ENCODE measurements around the gene CERS6.

CERS6 gene

DNA sequence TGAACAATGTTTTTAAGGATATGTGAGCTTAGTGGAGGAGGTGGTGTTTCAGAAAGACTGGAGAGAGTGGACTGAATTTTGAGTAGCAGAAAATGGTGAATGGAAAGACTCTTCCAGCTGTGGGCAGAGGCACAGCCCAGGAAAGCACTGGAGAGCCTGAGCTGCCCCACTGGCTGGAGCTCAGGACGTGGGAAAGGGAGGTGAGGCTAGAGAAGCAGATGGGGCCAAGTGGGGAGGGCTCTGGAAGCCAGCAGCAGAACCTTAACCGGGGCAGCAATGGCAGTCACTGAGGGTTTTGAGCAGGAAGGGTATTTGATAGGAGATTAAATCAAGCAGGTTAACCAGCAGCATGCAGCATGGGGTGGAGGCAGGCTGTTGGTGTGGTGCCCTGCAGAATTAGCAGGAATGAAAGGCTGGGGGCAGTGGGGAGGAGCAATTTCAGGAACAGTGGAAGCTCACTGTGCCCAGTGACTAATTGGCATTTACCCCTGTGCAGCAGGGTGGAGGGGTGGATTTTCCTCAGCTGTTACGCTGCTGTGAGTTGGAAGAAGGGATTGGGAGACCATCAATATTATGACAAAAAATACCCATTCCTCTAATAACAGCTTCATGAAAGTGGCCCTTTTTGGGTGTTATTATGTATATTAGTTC is 136.2 kb downstream of the CERS6 start:
- no peak for ATAC-seq

DNA sequence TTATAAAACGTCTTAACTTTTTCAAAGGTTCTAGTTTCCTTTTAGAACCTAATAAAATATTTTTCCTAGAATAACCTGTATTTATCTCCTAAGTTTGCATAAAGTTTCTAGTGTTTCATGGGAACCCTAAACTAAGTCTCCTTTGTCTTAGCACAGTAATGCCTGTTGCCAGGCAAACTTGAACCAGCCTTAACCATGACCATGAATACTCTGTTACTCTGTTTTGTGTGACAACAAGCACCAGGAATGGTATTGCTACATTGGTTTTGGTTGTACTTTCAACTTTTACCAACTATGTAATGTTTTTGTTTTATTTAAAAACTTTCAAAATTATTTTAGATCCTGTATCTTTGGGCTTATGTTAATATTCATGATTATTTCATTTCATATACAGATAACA is 137.6 kb downstream of the CERS6 start:
- ATAC-seq: no peak
- no peak for TF ChIP-seq GLIS3 (CRISPR knock-in tag; IDR thresholded peaks at IDR 0.05)
- TF ChIP-seq ZNF565 (CRISPR knock-in tag; conservative IDR thresholded peaks at IDR 0.05; ENCODE audit: low read depth): no peak
- TF ChIP-seq ZNF70 (CRISPR knock-in tag; IDR thresholded peaks at IDR 0.05): no peak
- TF ChIP-seq ZC3H10 (CRISPR knock-in tag; IDR thresholded peaks at IDR 0.05): no peak
- TF ChIP-seq TOX (CRISPR knock-in tag; IDR thresholded peaks at IDR 0.05; ENCODE audit: borderline replicate concordance): no peak
- no peak for TF ChIP-seq ISL1 (CRISPR knock-in tag; IDR thresholded peaks at IDR 0.05)

More for the DNA sequence above, 136.2 kb downstream of the CERS6 start:
- TF ChIP-seq ARNTL (CRISPR knock-in tag; IDR thresholded peaks at IDR 0.05; ENCODE audit: borderline replicate concordance, low read depth) (no peak), ZNF70 (CRISPR knock-in tag; IDR thresholded peaks at IDR 0.05) (no peak), ZFP30 (CRISPR knock-in tag; IDR thresholded peaks at IDR 0.05) (no peak), ZC3H10 (CRISPR knock-in tag; IDR thresholded peaks at IDR 0.05) (no peak), GLIS3 (CRISPR knock-in tag; IDR thresholded peaks at IDR 0.05) (no peak), TSHZ2 (CRISPR knock-in tag; IDR thresholded peaks at IDR 0.05) (no peak), ESRRG (CRISPR knock-in tag; IDR thresholded peaks at IDR 0.05) (no peak), ISL1 (CRISPR knock-in tag; IDR thresholded peaks at IDR 0.05) (no peak), ZNF565 (CRISPR knock-in tag; conservative IDR thresholded peaks at IDR 0.05; ENCODE audit: low read depth) (no peak), OSR1 (CRISPR knock-in tag; IDR thresholded peaks at IDR 0.05) (no peak), ZFP3 (CRISPR knock-in tag; IDR thresholded peaks at IDR 0.05) (no peak), CREB5 (CRISPR knock-in tag; IDR thresholded peaks at IDR 0.05; ENCODE audit: low read depth) (no peak), BACH2 (CRISPR knock-in tag; IDR thresholded peaks at IDR 0.05; ENCODE audit: borderline replicate concordance) (no peak), TCF4 (CRISPR knock-in tag; IDR thresholded peaks at IDR 0.05; ENCODE audit: borderline replicate concordance) (no peak)
- TF ChIP-seq, protein P1, sequence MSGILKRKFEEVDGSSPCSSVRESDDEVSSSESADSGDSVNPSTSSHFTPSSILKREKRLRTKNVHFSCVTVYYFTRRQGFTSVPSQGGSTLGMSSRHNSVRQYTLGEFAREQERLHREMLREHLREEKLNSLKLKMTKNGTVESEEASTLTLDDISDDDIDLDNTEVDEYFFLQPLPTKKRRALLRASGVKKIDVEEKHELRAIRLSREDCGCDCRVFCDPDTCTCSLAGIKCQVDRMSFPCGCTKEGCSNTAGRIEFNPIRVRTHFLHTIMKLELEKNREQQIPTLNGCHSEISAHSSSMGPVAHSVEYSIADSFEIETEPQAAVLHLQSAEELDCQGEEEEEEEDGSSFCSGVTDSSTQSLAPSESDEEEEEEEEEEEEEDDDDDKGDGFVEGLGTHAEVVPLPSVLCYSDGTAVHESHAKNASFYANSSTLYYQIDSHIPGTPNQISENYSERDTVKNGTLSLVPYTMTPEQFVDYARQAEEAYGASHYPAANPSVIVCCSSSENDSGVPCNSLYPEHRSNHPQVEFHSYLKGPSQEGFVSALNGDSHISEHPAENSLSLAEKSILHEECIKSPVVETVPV (CRISPR knock-in tag; IDR thresholded peaks at IDR 0.05): no peak
- TF ChIP-seq, protein P2, sequence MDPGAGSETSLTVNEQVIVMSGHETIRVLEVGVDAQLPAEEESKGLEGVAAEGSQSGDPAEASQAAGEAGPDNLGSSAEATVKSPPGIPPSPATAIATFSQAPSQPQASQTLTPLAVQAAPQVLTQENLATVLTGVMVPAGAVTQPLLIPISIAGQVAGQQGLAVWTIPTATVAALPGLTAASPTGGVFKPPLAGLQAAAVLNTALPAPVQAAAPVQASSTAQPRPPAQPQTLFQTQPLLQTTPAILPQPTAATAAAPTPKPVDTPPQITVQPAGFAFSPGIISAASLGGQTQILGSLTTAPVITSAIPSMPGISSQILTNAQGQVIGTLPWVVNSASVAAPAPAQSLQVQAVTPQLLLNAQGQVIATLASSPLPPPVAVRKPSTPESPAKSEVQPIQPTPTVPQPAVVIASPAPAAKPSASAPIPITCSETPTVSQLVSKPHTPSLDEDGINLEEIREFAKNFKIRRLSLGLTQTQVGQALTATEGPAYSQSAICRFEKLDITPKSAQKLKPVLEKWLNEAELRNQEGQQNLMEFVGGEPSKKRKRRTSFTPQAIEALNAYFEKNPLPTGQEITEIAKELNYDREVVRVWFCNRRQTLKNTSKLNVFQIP (CRISPR knock-in tag; IDR thresholded peaks at IDR 0.05; ENCODE audit: borderline replicate concordance, low read depth): no peak
- TF ChIP-seq, protein P3, sequence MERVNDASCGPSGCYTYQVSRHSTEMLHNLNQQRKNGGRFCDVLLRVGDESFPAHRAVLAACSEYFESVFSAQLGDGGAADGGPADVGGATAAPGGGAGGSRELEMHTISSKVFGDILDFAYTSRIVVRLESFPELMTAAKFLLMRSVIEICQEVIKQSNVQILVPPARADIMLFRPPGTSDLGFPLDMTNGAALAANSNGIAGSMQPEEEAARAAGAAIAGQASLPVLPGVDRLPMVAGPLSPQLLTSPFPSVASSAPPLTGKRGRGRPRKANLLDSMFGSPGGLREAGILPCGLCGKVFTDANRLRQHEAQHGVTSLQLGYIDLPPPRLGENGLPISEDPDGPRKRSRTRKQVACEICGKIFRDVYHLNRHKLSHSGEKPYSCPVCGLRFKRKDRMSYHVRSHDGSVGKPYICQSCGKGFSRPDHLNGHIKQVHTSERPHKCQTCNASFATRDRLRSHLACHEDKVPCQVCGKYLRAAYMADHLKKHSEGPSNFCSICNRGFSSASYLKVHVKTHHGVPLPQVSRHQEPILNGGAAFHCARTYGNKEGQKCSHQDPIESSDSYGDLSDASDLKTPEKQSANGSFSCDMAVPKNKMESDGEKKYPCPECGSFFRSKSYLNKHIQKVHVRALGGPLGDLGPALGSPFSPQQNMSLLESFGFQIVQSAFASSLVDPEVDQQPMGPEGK (CRISPR knock-in tag; IDR thresholded peaks at IDR 0.05; ENCODE audit: borderline replicate concordance): no peak

DNA sequence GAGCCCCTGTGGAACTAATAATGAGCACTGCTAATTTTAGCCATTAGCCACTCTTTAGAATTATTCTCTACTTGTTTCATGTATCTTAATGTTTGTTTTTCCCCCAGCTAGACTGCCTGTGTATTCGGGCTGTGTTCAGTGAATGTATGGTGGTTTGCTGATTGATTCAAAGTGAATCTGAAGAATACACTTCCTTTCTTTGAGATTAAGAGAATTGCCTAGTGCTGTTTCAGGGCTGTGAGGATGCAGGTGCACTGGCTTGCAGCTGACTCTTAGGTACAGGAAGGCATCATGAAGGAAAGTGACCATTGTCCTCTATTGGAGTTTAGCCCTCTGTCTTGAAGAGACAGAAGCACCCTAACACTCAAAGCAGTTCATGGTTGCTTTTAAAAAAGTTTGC is 138.7 kb downstream of the CERS6 start:
- TF ChIP-seq RARB (CRISPR knock-in tag; IDR thresholded peaks at IDR 0.05) (no peak), ZC3H10 (CRISPR knock-in tag; IDR thresholded peaks at IDR 0.05) (no peak)
- TF ChIP-seq, protein P3 (CRISPR knock-in tag; IDR thresholded peaks at IDR 0.05; ENCODE audit: borderline replicate concordance): no peak
- TF ChIP-seq, protein P1 (CRISPR knock-in tag; IDR thresholded peaks at IDR 0.05): no peak
- ATAC-seq: no peak
